Measurements from ENCODE around the gene EXOC5. TPM values are rescaled to one million over a fixed set of nuclear protein-coding genes. Genes with fewer than 3 reads are reported as not detected.

EXOC5 gene
- total and polyA plus RNA-seq, 7 donors: 15.1 to 59.7 (median 47.2) TPM

DNA sequence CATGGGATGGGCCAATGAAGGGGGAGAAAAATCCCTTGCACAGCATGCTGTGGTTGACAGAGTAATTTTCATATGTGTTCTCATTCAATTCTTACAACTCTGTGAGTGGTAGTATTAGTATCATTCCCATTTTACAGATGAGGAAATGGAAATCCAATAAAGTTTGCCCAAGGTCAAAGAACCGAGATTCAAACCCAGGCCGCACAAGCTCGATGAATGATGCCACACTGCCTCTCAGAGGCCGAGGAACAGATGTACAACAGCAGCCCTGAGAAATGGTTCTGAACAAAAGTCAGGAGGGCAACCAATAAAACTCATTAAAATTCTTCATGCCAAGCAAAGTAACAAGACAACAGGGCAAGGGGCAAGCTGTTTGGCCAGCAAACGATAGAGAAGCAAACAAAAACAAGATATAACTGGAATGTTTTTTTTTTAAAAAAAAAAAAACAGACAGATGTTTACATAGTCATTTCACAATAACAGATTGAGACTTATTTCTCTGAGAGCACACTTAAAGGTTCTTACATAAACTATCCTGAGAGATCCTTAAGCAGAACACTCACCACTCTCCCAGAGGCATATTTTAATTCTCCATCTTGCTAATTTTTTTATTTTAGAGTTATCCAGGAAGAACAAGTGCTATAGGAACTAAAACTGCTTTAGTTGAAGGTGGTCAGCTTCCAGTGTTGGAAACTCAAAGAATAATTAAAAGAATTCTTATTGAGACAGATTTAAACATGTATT lies 85.8 kb downstream of the EXOC5 start:
- Histone ChIP-seq H3K9me3 (no peaks in the 10 kb centered on the region), H3K4me1 (no peaks in the 10 kb centered on the region), H3K36me3 (ENCODE audit: insufficient read depth in 1 of 2, low read depth in 1 of 2) (no peaks in the 10 kb centered on the region), H3K27me3 (ENCODE audit: insufficient read depth in 3 of 3, low read length in 2 of 3) (no peaks in the 10 kb centered on the region), H3K4me3 (no peak overlapping the region), H3K27ac (no peak overlapping the region)
- WGBS, 3 donors: 12 to 22% (median 13%) methylated on average over 5 of the region's 5 CpGs
- DNase-seq: no peak
- intact Hi-C loops (cut with DNase I): no loop called here
- ATAC-seq: no peak
- TF ChIP-seq, protein P1, sequence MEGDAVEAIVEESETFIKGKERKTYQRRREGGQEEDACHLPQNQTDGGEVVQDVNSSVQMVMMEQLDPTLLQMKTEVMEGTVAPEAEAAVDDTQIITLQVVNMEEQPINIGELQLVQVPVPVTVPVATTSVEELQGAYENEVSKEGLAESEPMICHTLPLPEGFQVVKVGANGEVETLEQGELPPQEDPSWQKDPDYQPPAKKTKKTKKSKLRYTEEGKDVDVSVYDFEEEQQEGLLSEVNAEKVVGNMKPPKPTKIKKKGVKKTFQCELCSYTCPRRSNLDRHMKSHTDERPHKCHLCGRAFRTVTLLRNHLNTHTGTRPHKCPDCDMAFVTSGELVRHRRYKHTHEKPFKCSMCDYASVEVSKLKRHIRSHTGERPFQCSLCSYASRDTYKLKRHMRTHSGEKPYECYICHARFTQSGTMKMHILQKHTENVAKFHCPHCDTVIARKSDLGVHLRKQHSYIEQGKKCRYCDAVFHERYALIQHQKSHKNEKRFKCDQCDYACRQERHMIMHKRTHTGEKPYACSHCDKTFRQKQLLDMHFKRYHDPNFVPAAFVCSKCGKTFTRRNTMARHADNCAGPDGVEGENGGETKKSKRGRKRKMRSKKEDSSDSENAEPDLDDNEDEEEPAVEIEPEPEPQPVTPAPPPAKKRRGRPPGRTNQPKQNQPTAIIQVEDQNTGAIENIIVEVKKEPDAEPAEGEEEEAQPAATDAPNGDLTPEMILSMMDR (IDR thresholded peaks at IDR 0.05): no peak

DNA sequence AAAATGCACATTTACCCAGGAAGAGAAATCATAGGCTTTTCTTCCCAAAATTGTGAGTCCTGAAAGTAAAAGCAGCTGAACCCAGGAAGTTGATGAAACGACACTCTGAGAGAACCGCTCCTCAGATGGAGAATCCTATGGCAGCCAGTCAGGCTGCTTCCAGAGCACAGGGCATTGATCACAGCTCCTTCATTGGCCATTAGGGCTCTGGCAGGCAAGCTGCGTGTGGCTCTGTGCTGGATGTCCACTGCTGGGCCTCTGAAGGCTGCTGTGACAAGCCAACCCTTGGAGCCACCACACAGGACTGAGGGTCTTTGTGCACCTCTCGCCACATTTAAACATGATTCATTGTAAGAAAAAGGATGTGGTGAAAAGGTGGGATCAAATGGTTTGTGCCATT lies 89.4 kb downstream of the EXOC5 start:
- intact Hi-C loops (cut with DNase I): no loop called here
- no peaks in the 10 kb centered on the region for H3K4me1 ChIP-seq
- H3K36me3 ChIP-seq (ENCODE audit: insufficient read depth in 1 of 2, low read depth in 1 of 2): no peaks in the 10 kb centered on the region
- no peak for ATAC-seq
- DNase-seq: no peak
- no peak overlapping the region for H3K27ac ChIP-seq
- no peak overlapping the region for H3K4me3 ChIP-seq
- no peaks in the 10 kb centered on the region for H3K27me3 ChIP-seq (ENCODE audit: insufficient read depth in 3 of 3, low read length in 2 of 3)
- TF ChIP-seq, protein P1 (IDR thresholded peaks at IDR 0.05): no peak
- WGBS, 3 donors: 62 to 71% (median 68%) methylated on average over 4 of the region's 4 CpGs
- H3K9me3 ChIP-seq: no peaks in the 10 kb centered on the region

DNA sequence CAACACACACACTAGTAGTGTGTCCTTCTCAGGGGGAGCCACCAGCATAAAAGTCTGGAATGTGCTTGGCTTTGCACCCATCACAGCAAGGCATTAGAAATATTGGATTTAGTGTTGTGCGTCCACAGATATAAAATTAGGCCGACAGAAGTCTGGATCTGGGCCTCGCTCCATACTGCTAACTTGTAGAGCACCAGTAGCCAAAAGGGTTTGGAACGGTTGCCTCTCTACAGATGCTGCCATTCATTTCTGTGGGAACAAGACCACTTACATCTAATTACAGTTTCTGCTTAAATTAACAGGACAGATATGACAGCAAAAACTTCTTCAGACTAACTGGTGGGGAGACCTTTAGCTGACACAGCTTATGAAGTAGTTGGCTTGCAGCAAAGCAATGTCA lies 94.2 kb downstream of the EXOC5 start:
- Histone ChIP-seq H3K9me3 (no peaks in the 10 kb centered on the region), H3K4me1 (no peaks in the 10 kb centered on the region), H3K27me3 (ENCODE audit: insufficient read depth in 3 of 3, low read length in 2 of 3) (no peaks in the 10 kb centered on the region), H3K36me3 (ENCODE audit: insufficient read depth in 1 of 2, low read depth in 1 of 2) (no peaks in the 10 kb centered on the region), H3K4me3 (no peak overlapping the region), H3K27ac (no peak overlapping the region)
- TF ChIP-seq, protein P1 (IDR thresholded peaks at IDR 0.05): no peak
- no peak for DNase-seq
- 51 to 59% (median 51%) methylated on average over 4 of the region's 4 CpGs for WGBS, 3 donors
- ATAC-seq: no peak
- intact Hi-C loops (cut with DNase I): no loop called here

DNA sequence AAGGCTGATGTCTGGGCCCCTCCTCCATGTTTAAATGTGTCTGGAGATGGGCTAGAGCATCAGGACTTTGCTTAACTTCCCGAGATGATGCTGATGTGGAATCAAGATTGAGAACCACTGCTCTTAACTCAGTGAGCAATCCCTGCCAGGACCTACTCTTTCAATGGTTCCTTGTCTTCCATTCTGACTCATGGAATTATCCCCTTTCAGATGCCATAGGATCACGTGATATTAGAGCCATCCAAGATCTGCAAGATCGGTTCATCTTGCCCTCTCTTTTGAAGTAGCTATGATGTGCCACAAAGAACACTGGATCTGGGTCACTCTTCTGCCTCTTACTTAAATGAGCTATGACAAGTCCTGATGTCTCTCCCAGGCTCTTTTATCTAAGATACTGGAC lies 96.8 kb downstream of the EXOC5 start:
- H3K4me1 ChIP-seq: no peaks in the 10 kb centered on the region
- no peak overlapping the region for H3K4me3 ChIP-seq
- H3K36me3 ChIP-seq (ENCODE audit: insufficient read depth in 1 of 2, low read depth in 1 of 2): no peaks in the 10 kb centered on the region
- intact Hi-C loops (cut with DNase I): no loop called here
- WGBS, 3 donors: 69 to 86% (median 83%) methylated on average over 3 of the region's 3 CpGs
- ATAC-seq (no peak), DNase-seq (no peak)
- TF ChIP-seq, protein P1 (IDR thresholded peaks at IDR 0.05): no peak
- H3K27me3 ChIP-seq (ENCODE audit: insufficient read depth in 3 of 3, low read length in 2 of 3): no peaks in the 10 kb centered on the region
- no peak overlapping the region for H3K27ac ChIP-seq
- H3K9me3 ChIP-seq: no peaks in the 10 kb centered on the region

DNA sequence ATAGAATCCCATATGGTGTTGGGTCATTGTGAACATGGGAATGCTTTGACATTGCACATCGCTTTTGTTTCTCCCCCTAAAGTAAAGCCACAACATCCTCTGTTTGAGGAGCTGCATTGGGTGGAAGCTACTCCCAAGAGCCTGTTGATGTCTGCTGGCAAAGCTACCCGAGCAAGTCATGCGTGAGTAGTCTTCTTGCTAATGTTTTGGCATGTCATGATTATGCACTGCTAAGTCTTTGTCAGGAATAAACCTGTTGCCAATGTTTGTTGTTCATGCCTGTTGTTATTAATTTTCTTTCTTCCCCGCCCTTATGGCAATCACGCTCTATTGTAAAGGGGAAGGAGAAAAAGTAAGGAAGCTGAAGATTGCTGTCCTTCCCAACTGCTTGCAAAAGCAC lies 97.3 kb downstream of the EXOC5 start:
- WGBS, 3 donors: 69 to 73% (median 69%) methylated on average over 5 of the region's 5 CpGs
- DNase-seq: no peak
- TF ChIP-seq, protein P1 (IDR thresholded peaks at IDR 0.05): no peak

More for the DNA sequence above, 97.3 kb downstream of the EXOC5 start:
- no peaks in the 10 kb centered on the region for H3K36me3 ChIP-seq (ENCODE audit: insufficient read depth in 1 of 2, low read depth in 1 of 2)
- intact Hi-C loops (cut with DNase I): no loop called here
- H3K27ac ChIP-seq: no peak overlapping the region
- ATAC-seq: no peak
- no peak overlapping the region for H3K4me3 ChIP-seq
- no peaks in the 10 kb centered on the region for H3K27me3 ChIP-seq (ENCODE audit: insufficient read depth in 3 of 3, low read length in 2 of 3)
- no peaks in the 10 kb centered on the region for H3K9me3 ChIP-seq
- no peaks in the 10 kb centered on the region for H3K4me1 ChIP-seq

Data from psoas muscle (tissue), 8 donors.